BLaER1 treated with 17β-estradiol and CSF1 and Interleukin-3, amounts not matched to agents 10 nM and 100 nM (cell line): ENCODE data around the gene KBTBD7.
A peak's percentile ranks its signal among the peaks of the same experiment; 100 is the strongest.

Experiments
- H3K27ac ChIP-seq, 11 experiments: shearing (Covaris generic); formaldehyde crosslinking; 2 replicates each; pipeline ENCODE4 v1.8.1; 2022
- H3K27me3 ChIP-seq, 11 experiments: shearing (Covaris generic); formaldehyde crosslinking; 2 replicates each; pipeline ENCODE4 v1.8.1; 2022
- H3K36me3 ChIP-seq, 11 experiments: shearing (Covaris generic); formaldehyde crosslinking; 2 replicates each; pipeline ENCODE4 v1.8.1; 2022
- H3K4me1 ChIP-seq, 10 experiments: shearing (Covaris generic); formaldehyde crosslinking; 2 replicates each; pipeline ENCODE4 v1.8.1; 2022
- H3K4me2 ChIP-seq, 11 experiments: shearing (Covaris generic); formaldehyde crosslinking; 2 replicates each; pipeline ENCODE4 v1.8.1; 2022
- H3K4me3 ChIP-seq, 10 experiments: shearing (Covaris generic); formaldehyde crosslinking; 2 replicates each; pipeline ENCODE4 v1.8.1; 2022
- H3K9ac ChIP-seq, 11 experiments: shearing (Covaris generic); formaldehyde crosslinking; 2 replicates each; pipeline ENCODE4 v1.8.1; 2022
- H3K9me3 ChIP-seq, 11 experiments: shearing (Covaris generic); formaldehyde crosslinking; replicated peaks in 1 of 11; 2 replicates each; pipeline ENCODE4 v1.8.1; 2022
- H4K20me1 ChIP-seq, 11 experiments: shearing (Covaris generic); formaldehyde crosslinking; 2 replicates each; pipeline ENCODE4 v1.8.1; 2022
- Cebpa-rat ChIP-seq, 11 experiments: shearing (Covaris generic); IDR thresholded peaks; 2 replicates each; pipeline ENCODE4 v1.8.1; 2022

The KBTBD7 gene

GRCh38 chr13:41193919-41194824 lies at the start of gene KBTBD7:
TSS of gene KBTBD7 (minus strand) at chr13:41194569. CDS start at chr13:41194257, 312 bp downstream.
- peak within 1 kb of the TSS; percentile 71 to 89 (median 81) for H3K9ac ChIP-seq
- H3K4me1 ChIP-seq = peaks cover 11 to 28% (median 20%) of the 10 kb centered on the region in 10 experiments; a peak in 17 of 20 replicates
- peak within 1 kb of the TSS; percentile 61 to 74 (median 67) for H3K4me3 ChIP-seq
- peaks cover 0 to 16% (median 9%) of the 10 kb centered on the region in 11 experiments; a peak in 10 of 22 replicates for H3K36me3 ChIP-seq
- no peak for TF ChIP-seq Cebpa-rat (IDR thresholded peaks at IDR 0.05)
- no peaks in the 10 kb centered on the region for H3K27me3 ChIP-seq
- peak within 1 kb of the TSS; percentile 74 to 90 (median 83) for H3K27ac ChIP-seq
- H3K9me3 ChIP-seq = peaks cover 0 to 32% (median 27%) of the 10 kb centered on the region in 11 experiments; a peak in 18 of 22 replicates
- H3K4me2 ChIP-seq = peak within 1 kb of the TSS; percentile 70 to 97 (median 81)
- no peaks in the 10 kb centered on the region for H4K20me1 ChIP-seq

- Histone ChIP-seq H3K9me3 (no peaks in the 10 kb centered on the region), H3K4me3 (no peak overlapping the region), H3K9ac (no peak overlapping the region), H3K27me3 (no peaks in the 10 kb centered on the region), H3K36me3 (peaks cover 22 to 48% (median 32%) of the 10 kb centered on the region in 11 experiments), H3K4me1 (no peaks in the 10 kb centered on the region), H4K20me1 (no peaks in the 10 kb centered on the region), H3K27ac (no peak overlapping the region), H3K4me2 (no peak overlapping the region)
- TF ChIP-seq Cebpa-rat (IDR thresholded peaks at IDR 0.05) = no peak
Observed at GRCh38 chr13:41241626-41242025, 47.3 kb upstream of the KBTBD7 start.

- no peaks in the 10 kb centered on the region for H3K9me3 ChIP-seq
- no peak for TF ChIP-seq Cebpa-rat (IDR thresholded peaks at IDR 0.05)
- H3K4me1 ChIP-seq = peaks cover 14 to 25% (median 23%) of the 10 kb centered on the region in 10 experiments
- no peaks in the 10 kb centered on the region for H3K27me3 ChIP-seq
- peaks cover 35 to 75% (median 58%) of the 10 kb centered on the region in 11 experiments for H3K36me3 ChIP-seq
- no peak overlapping the region for H3K4me2 ChIP-seq
- H3K4me3 ChIP-seq = no peak overlapping the region
- no peak overlapping the region for H3K9ac ChIP-seq
- no peak overlapping the region for H3K27ac ChIP-seq
- H4K20me1 ChIP-seq = no peaks in the 10 kb centered on the region
Observed at GRCh38 chr13:41236369-41236768, 42.0 kb upstream of the KBTBD7 start.

GRCh38 chr13:41232578-41233480 lies 38.5 kb upstream of the KBTBD7 start:
- peaks cover 42 to 84% (median 60%) of the 10 kb centered on the region in 11 experiments for H3K36me3 ChIP-seq
- H3K4me2 ChIP-seq = peak overlapping the region; percentile 11 to 68 (median 36); a peak in 17 of 22 replicates
- peak overlapping the region in 3 of 11 experiments; percentile 2 to 16 (median 15); a peak in 2 of 22 replicates for H3K27ac ChIP-seq
- no peaks in the 10 kb centered on the region for H3K27me3 ChIP-seq
- no peak overlapping the region for H3K4me3 ChIP-seq
- H3K4me1 ChIP-seq = peaks cover 14 to 26% (median 23%) of the 10 kb centered on the region in 10 experiments
- H3K9ac ChIP-seq = no peak overlapping the region
- no peaks in the 10 kb centered on the region for H3K9me3 ChIP-seq
- TF ChIP-seq Cebpa-rat (IDR thresholded peaks at IDR 0.05) = no peak
- no peaks in the 10 kb centered on the region for H4K20me1 ChIP-seq

- Histone ChIP-seq H3K4me2 (peak overlapping the region; percentile 12 to 58 (median 36); a peak in 15 of 22 replicates), H3K4me1 (peaks cover 14 to 26% (median 23%) of the 10 kb centered on the region in 10 experiments), H4K20me1 (no peaks in the 10 kb centered on the region), H3K27me3 (no peaks in the 10 kb centered on the region), H3K9ac (no peak overlapping the region), H3K27ac (peak overlapping the region in 1 of 11 experiments; percentile 9; a peak in 3 of 22 replicates), H3K36me3 (peaks cover 47 to 84% (median 59%) of the 10 kb centered on the region in 11 experiments), H3K9me3 (no peaks in the 10 kb centered on the region), H3K4me3 (no peak overlapping the region)
- TF ChIP-seq Cebpa-rat (IDR thresholded peaks at IDR 0.05) = no peak
Observed at GRCh38 chr13:41231786-41232185, 37.4 kb upstream of the KBTBD7 start.

GRCh38 chr13:41231025-41231677 lies 36.8 kb upstream of the KBTBD7 start:
- Histone ChIP-seq H3K4me2 (peak overlapping the region in 7 of 11 experiments; percentile 22 to 58 (median 36); a peak in 6 of 22 replicates), H3K27ac (no peak overlapping the region; a peak in 1 of 22 replicates), H3K36me3 (peaks cover 44 to 84% (median 55%) of the 10 kb centered on the region in 11 experiments), H3K9me3 (no peaks in the 10 kb centered on the region), H3K4me3 (no peak overlapping the region), H3K4me1 (peaks cover 14 to 26% (median 23%) of the 10 kb centered on the region in 10 experiments), H4K20me1 (no peaks in the 10 kb centered on the region), H3K27me3 (no peaks in the 10 kb centered on the region), H3K9ac (no peak overlapping the region)
- no peak for TF ChIP-seq Cebpa-rat (IDR thresholded peaks at IDR 0.05)

- H3K4me2 ChIP-seq = no peak overlapping the region
- H3K36me3 ChIP-seq = peaks cover 43 to 82% (median 50%) of the 10 kb centered on the region in 11 experiments
- no peak overlapping the region for H3K9ac ChIP-seq
- TF ChIP-seq Cebpa-rat (IDR thresholded peaks at IDR 0.05) = no peak
- H4K20me1 ChIP-seq = no peaks in the 10 kb centered on the region
- H3K27me3 ChIP-seq = no peaks in the 10 kb centered on the region
- H3K4me1 ChIP-seq = peaks cover 14 to 26% (median 23%) of the 10 kb centered on the region in 10 experiments
- no peak overlapping the region for H3K27ac ChIP-seq
- H3K9me3 ChIP-seq = no peaks in the 10 kb centered on the region
- H3K4me3 ChIP-seq = no peak overlapping the region
Observed at GRCh38 chr13:41229356-41229755, 35.0 kb upstream of the KBTBD7 start.
